K562 (cell line): ENCODE measurements around the gene USF2. TPM values are rescaled to one million over a fixed set of nuclear protein-coding genes. Genes with fewer than 3 reads are reported as not detected.

ENCODE experiments used
- CREBBP ChIP-seq: IDR thresholded peaks from one replicate; pipeline ENCODE4 v1.6.1; 2012; ENCODE audit warnings: low read depth, mild to moderate bottlenecking, control low read depth, inconsistent platforms, low read length
- E2F3 ChIP-seq: fragments of 250-450 bp; sonication (Bioruptor Pico); IDR thresholded peaks from 2 replicates; pipeline ENCODE4 v1.4.0; 2020; ENCODE audit warnings: mild to moderate bottlenecking
- ERF ChIP-seq: fragments of 450-650 bp; formaldehyde crosslinking; IDR thresholded peaks from 2 replicates; pipeline ENCODE4 v1.4.0; 2020; ENCODE audit warnings: mild to moderate bottlenecking, mixed read lengths
- HDAC8 ChIP-seq: fragments of 450-650 bp; IDR thresholded peaks from 2 replicates; pipeline ENCODE4 v1.6.1; 2016; ENCODE audit warnings: mild to moderate bottlenecking, missing genetic modification characterization, moderate library complexity, missing compliant biosample characterization
- HNRNPLL ChIP-seq: fragments of 200-400 bp; formaldehyde crosslinking; IDR thresholded peaks from 2 replicates; pipeline ENCODE4 v1.6.1; 2017; ENCODE audit warnings: low read length, low read depth, mild to moderate bottlenecking; ENCODE audit not compliant: poor library complexity, severe bottlenecking
- MAFF ChIP-seq: IDR thresholded peaks from 2 replicates; pipeline ENCODE4 v1.6.1; 2012; ENCODE audit warnings: low read length, improper control_type of control experiment
- MBD2 ChIP-seq: sonication (generic); IDR thresholded peaks from 2 replicates; pipeline ENCODE4 v1.6.1; 2016; ENCODE audit warnings: low read depth, borderline replicate concordance
- MCM5 ChIP-seq: fragments of 450-650 bp; IDR thresholded peaks from 2 replicates; pipeline ENCODE4 v1.6.1; 2016; ENCODE audit warnings: low read depth
- MEF2A ChIP-seq: IDR thresholded peaks from 2 replicates; pipeline ENCODE4 v1.6.1; 2011; ENCODE audit warnings: low read depth, mild to moderate bottlenecking, low read length, moderate library complexity; ENCODE audit not compliant: control insufficient read depth
- MTA1 ChIP-seq: fragments of 450-650 bp; IDR thresholded peaks from 2 replicates; pipeline ENCODE4 v1.6.1; 2017; ENCODE audit warnings: borderline replicate concordance
- NFE2 ChIP-seq: IDR thresholded peaks from 2 replicates; pipeline ENCODE4 v1.6.1; 2014; ENCODE audit warnings: antibody characterized with exemption, low read depth
- NR1H2 ChIP-seq: sonication (generic); formaldehyde crosslinking; IDR thresholded peaks from 2 replicates; pipeline ENCODE4 v1.4.0; 2020; ENCODE audit warnings: mild to moderate bottlenecking, missing genetic modification reagents
- SETDB1 ChIP-seq: IDR thresholded peaks from one replicate; pipeline ENCODE4 v1.6.1; 2012; ENCODE audit warnings: low read length, control low read depth, inconsistent platforms
- SIRT6 ChIP-seq: IDR thresholded peaks from one replicate; pipeline ENCODE4 v1.6.1; 2012; ENCODE audit warnings: low read depth, mild to moderate bottlenecking, control low read depth, inconsistent platforms, low read length, moderate library complexity
- SMARCA5 ChIP-seq: fragments of 450-650 bp; IDR thresholded peaks from 2 replicates; pipeline ENCODE4 v1.6.1; 2016
- TCFL5 ChIP-seq: fragments of 250-450 bp; sonication (Bioruptor Pico); conservative IDR thresholded peaks from 2 replicates; pipeline ENCODE4 v1.6.1; 2021; ENCODE audit warnings: mild to moderate bottlenecking, moderate library complexity, matching md5 sums
- THAP7 ChIP-seq: fragments of 250-450 bp; sonication (Bioruptor Pico); IDR thresholded peaks from 2 replicates; pipeline ENCODE4 v1.5.0; 2021
- ZBED1 ChIP-seq: IDR thresholded peaks from 2 replicates; pipeline ENCODE4 v1.6.1; 2014
- ZFPM2 ChIP-seq: fragments of 250-450 bp; sonication (Bioruptor Pico); IDR thresholded peaks from 2 replicates; pipeline ENCODE4 v1.5.1; 2022; ENCODE audit warnings: mild to moderate bottlenecking
- ZNF143 ChIP-seq: sonication (generic); formaldehyde crosslinking; IDR thresholded peaks from 2 replicates; pipeline ENCODE4 v1.9.0; 2022; ENCODE audit warnings: mild to moderate bottlenecking, missing genetic modification reagents
- ZNF699 ChIP-seq: fragments of 250-450 bp; sonication (Bioruptor Pico); IDR thresholded peaks from 2 replicates; pipeline ENCODE4 v1.8.0; 2021; ENCODE audit warnings: mild to moderate bottlenecking, moderate library complexity; ENCODE audit not compliant: insufficient replicate concordance
- ZNF76 ChIP-seq: fragments of 250-450 bp; sonication (Bioruptor Pico); IDR thresholded peaks from 2 replicates; pipeline ENCODE4 v1.4.0; 2020; ENCODE audit warnings: mild to moderate bottlenecking, moderate library complexity, borderline replicate concordance
- polyA plus RNA-seq, 8 experiments: library from polyadenylated mRNA; depleted of rRNA in 4 of 8; stranded (reverse) in 5 of 8; unstranded in 3 of 8; fragments of >200 nt; fragmentation: Nextera tagmentation in 2 of 8; fragmentation: Illumina TruSeq in 1 of 8; extraction: Ambion mirVana in 2 of 8; extraction: Trizol in 1 of 8; gene quantifications; 2 replicates each; pipeline versions ENCODE4 v1.2.1 to v1.2.3, GENCODE V29; 2011 to 2014; ENCODE audit warnings: inconsistent platforms in 1 of 8, missing spikeins in 1 of 8
- total RNA-seq, 7 experiments: library from RNA; depleted of rRNA in 6 of 7; stranded (reverse); fragments of >200 nt in 6 of 7; fragmentation: Illumina TruSeq in 2 of 7; extraction: Trizol in 2 of 7; gene quantifications; 2 replicates each; pipeline versions ENCODE4 v1.2.1 to v1.2.3, GENCODE V29; 2011 to 2021; ENCODE audit warnings: low replicate concordance in 1 of 7
- TF ChIP-seq, protein P1 (sequence below): sonication (generic); formaldehyde crosslinking; IDR thresholded peaks from 2 replicates; pipeline ENCODE4 v1.9.0; 2022; ENCODE audit warnings: mild to moderate bottlenecking, missing genetic modification reagents
- TF ChIP-seq, protein P2 (sequence below): fragments of 450-650 bp; IDR thresholded peaks from 2 replicates; pipeline ENCODE4 v1.6.1; 2018; ENCODE audit not compliant: partially characterized antibody
- TF ChIP-seq, protein P3 (sequence below): fragments of 250-450 bp; sonication (Bioruptor Pico); IDR thresholded peaks from 2 replicates; pipeline ENCODE4 v1.5.0; 2021

USF2 gene
- total and polyA plus RNA-seq, 9 of the 15 experiments (the other 6 are each of a cell fraction or from before 2014, with no cell fraction given), result 0.27 to 93.7 (median 58.4) TPM

- TF ChIP-seq, protein P1, sequence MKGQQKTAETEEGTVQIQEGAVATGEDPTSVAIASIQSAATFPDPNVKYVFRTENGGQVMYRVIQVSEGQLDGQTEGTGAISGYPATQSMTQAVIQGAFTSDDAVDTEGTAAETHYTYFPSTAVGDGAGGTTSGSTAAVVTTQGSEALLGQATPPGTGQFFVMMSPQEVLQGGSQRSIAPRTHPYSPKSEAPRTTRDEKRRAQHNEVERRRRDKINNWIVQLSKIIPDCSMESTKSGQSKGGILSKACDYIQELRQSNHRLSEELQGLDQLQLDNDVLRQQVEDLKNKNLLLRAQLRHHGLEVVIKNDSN, result no peak
- TF ChIP-seq ZFPM2 (CRISPR knock-in tag) (no peak), ERF (CRISPR knock-in tag) (no peak), MBD2 (0 out of 2 replicates have a peak, but pooled peaks have one; percentile 12), NR1H2 (CRISPR knock-in tag) (no peak), THAP7 (0 out of 2 replicates have a peak, but pooled peaks have one; percentile 30), ZNF76 (CRISPR knock-in tag) (peak; percentile 49; the same call in 1 of the 2 replicates), ZNF143 (CRISPR knock-in tag) (no peak), MCM5 (no peak), SMARCA5 (no peak), MAFF (no peak), TCFL5 (CRISPR knock-in tag) (no peak), ZBED1 (no peak), SETDB1 (no peak), HNRNPLL (no peak), MTA1 (no peak), HDAC8 (tag) (peak; percentile 88), SIRT6 (no peak), CREBBP (no peak), NFE2 (no peak), ZNF699 (CRISPR knock-in tag) (no peak), MEF2A (no peak), E2F3 (CRISPR knock-in tag) (peak; percentile 84)
- TF ChIP-seq, protein P2, sequence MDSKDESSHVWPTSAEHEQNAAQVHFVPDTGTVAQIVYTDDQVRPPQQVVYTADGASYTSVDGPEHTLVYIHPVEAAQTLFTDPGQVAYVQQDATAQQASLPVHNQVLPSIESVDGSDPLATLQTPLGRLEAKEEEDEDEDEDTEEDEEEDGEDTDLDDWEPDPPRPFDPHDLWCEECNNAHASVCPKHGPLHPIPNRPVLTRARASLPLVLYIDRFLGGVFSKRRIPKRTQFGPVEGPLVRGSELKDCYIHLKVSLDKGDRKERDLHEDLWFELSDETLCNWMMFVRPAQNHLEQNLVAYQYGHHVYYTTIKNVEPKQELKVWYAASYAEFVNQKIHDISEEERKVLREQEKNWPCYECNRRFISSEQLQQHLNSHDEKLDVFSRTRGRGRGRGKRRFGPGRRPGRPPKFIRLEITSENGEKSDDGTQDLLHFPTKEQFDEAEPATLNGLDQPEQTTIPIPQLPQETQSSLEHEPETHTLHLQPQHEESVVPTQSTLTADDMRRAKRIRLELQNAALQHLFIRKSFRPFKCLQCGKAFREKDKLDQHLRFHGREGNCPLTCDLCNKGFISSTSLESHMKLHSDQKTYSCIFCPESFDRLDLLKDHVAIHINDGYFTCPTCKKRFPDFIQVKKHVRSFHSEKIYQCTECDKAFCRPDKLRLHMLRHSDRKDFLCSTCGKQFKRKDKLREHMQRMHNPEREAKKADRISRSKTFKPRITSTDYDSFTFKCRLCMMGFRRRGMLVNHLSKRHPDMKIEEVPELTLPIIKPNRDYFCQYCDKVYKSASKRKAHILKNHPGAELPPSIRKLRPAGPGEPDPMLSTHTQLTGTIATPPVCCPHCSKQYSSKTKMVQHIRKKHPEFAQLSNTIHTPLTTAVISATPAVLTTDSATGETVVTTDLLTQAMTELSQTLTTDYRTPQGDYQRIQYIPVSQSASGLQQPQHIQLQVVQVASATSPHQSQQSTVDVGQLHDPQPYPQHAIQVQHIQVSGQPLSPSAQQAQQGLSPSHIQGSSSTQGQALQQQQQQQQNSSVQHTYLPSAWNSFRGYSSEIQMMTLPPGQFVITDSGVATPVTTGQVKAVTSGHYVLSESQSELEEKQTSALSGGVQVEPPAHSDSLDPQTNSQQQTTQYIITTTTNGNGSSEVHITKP, result no peak
- TF ChIP-seq, protein P3, sequence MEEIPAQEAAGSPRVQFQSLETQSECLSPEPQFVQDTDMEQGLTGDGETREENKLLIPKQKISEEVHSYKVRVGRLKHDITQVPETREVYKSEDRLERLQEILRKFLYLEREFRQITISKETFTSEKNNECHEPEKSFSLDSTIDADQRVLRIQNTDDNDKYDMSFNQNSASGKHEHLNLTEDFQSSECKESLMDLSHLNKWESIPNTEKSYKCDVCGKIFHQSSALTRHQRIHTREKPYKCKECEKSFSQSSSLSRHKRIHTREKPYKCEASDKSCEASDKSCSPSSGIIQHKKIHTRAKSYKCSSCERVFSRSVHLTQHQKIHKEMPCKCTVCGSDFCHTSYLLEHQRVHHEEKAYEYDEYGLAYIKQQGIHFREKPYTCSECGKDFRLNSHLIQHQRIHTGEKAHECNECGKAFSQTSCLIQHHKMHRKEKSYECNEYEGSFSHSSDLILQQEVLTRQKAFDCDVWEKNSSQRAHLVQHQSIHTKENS (CRISPR knock-in tag), result no peak
Observed at GRCh38 chr19:35309481-35310279, 40.9 kb downstream of the USF2 start (continued).
